ENCODE measurements around the gene FPGT. TPM values are rescaled to one million over a fixed set of nuclear protein-coding genes. Genes with fewer than 3 reads are reported as not detected.
A peak's percentile ranks its signal among the peaks of the same experiment; 100 is the strongest.

The FPGT gene
- total and polyA plus RNA-seq, 2 of the 4 experiments (the other 2 are of a cell fraction), result 9.4 to 13.3 TPM

GRCh38 chr1:74205266-74205665, 7.2 kb downstream of the FPGT start:
- no peak overlapping the region for H3K4ac ChIP-seq (ENCODE audit: low read depth, low read length)
- ATAC-seq (ENCODE audit: low read depth), result peak; percentile 93
- no peak overlapping the region for H3K14ac ChIP-seq (replicated peaks; ENCODE audit: low read depth, low read length)
- TF ChIP-seq MXI1 (IDR thresholded peaks at IDR 0.05; ENCODE audit: borderline replicate concordance, low read depth, low read length) (no peak), RCOR1 (IDR thresholded peaks at IDR 0.05; ENCODE audit: insufficient replicate concordance, low read length) (no peak), CEBPB (IDR thresholded peaks at IDR 0.05; ENCODE audit: low read depth, low read length) (no peak)
- H2AFZ ChIP-seq (replicated peaks; ENCODE audit: low read length, poor library complexity), result no peak overlapping the region
- in situ Hi-C loops (cut with MboI; ENCODE audit: low sequenced_read_pairs) (no loop called here), dilution Hi-C loops (cut with HindIII; ENCODE audit: low sequenced_read_pairs, unreplicated experiment) (no loop called here), intact Hi-C loops (cut with micrococcal nuclease) (loop anchor here (5.0 to 10.0 kb wide), 2 partner anchors 222 to 260 kb away; no protein-coding TSS in a partner anchor)
- no peak overlapping the region for H3K23ac ChIP-seq (ENCODE audit: low read depth, low read length)
- H3K4me2 ChIP-seq (ENCODE audit: low read depth, low read length), result peak overlapping the region; percentile 28; the same call in 1 of the 2 replicates
- H3K79me1 ChIP-seq (ENCODE audit: low read depth in 1 of 2, low read length in 2 of 2), result peaks cover 0 to 2% of the 10 kb centered on the region in 2 experiments; a peak in 1 of 4 replicates
- no peak overlapping the region for H3K56ac ChIP-seq (ENCODE audit: extremely low read depth, insufficient read depth, low read length)
- peak overlapping the region; percentile 34; the same call in 1 of the 2 replicates for H3K18ac ChIP-seq (ENCODE audit: low read depth, low read length)
- peak overlapping the region; percentile 76 for H2BK5ac ChIP-seq (ENCODE audit: low read depth, low read length, poor library complexity, severe bottlenecking)
- H3K36me3 ChIP-seq (ENCODE audit: control insufficient read depth, insufficient read depth, low read length), result peaks cover 1% of the 10 kb centered on the region; the same call in 1 of the 2 replicates
- no peaks in the 10 kb centered on the region for H3K9me1 ChIP-seq (ENCODE audit: insufficient read depth, low read length)
- no peaks in the 10 kb centered on the region for H4K20me1 ChIP-seq (ENCODE audit: insufficient read depth, low read length)
- no peak overlapping the region for H2AK9ac ChIP-seq (replicated peaks; ENCODE audit: low read depth, low read length, poor library complexity)
- no peak overlapping the region for H2BK120ac ChIP-seq (ENCODE audit: low read depth, low read length)
- H3K4me3 ChIP-seq (ENCODE audit: insufficient read depth, low read depth, low read length), result no peak overlapping the region
- no peaks in the 10 kb centered on the region for H3K27me3 ChIP-seq (ENCODE audit: control insufficient read depth, insufficient read depth, low read length)
- peak; percentile 64 for DNase-seq
- H4K5ac ChIP-seq (ENCODE audit: low read depth, low read length), result peak overlapping the region; percentile 30; the same call in 1 of the 2 replicates
- no peak overlapping the region for H4K91ac ChIP-seq (ENCODE audit: insufficient read depth, low read depth, low read length)
- H4K8ac ChIP-seq (ENCODE audit: low read depth in 2 of 2, low read length in 2 of 2), result peak overlapping the region; percentile 51 to 71; a peak in 3 of 4 replicates
- ChIA-PET CTCF (interaction anchor here (1.0 kb wide), 1 partner anchor 263 kb away, joined by 3 read pairs; no protein-coding TSS in a partner anchor), POLR2A (ENCODE audit: unreplicated experiment) (no interaction called here)
- H2AK5ac ChIP-seq (ENCODE audit: low read depth, low read length), result no peak overlapping the region
- H2BK15ac ChIP-seq (ENCODE audit: low read depth, low read length), result 0 out of 3 replicates have a peak overlapping the region, but pooled peaks have one; percentile 42
- no CpG with 5 or more reads among the region's 2 CpGs for WGBS, 2 experiments (ENCODE audit: extremely low coverage in 2 of 2, insufficient read length in 1 of 2)
- H2BK20ac ChIP-seq (ENCODE audit: low read depth, low read length), result peak overlapping the region; percentile 16; the same call in 1 of the 2 replicates
- H3K9me3 ChIP-seq (ENCODE audit: control insufficient read depth, insufficient read depth, low read length), result no peaks in the 10 kb centered on the region
- BruUV-seq (replicated peaks), result no TSS peak
- peak overlapping the region; percentile 36; the same call in 1 of the 2 replicates for H3K9ac ChIP-seq (ENCODE audit: low read depth, low read length)
- H3K4me1 ChIP-seq (ENCODE audit: control insufficient read depth, insufficient read depth, low read length), result peaks cover 5% of the 10 kb centered on the region; the same call in 1 of the 2 replicates
- H3K27ac ChIP-seq (ENCODE audit: insufficient read depth, low read length), result no peak overlapping the region; the same call in 1 of the 2 replicates
